MCF 10A (cell line): ENCODE results near the gene KRTAP15-1. TPM values are rescaled to one million over a fixed set of nuclear protein-coding genes. Genes with fewer than 3 reads are reported as not detected.

Source experiments
- BruUV-seq: library from RNA; stranded (reverse); fragments of 400-500 nt; replicated peaks from 2 replicates; lab custom pipeline; 2021; lab: Mats Ljungman, UMichigan
- CTCF ChIA-PET: fragments of 300-600 bp; sonication (Branson Sonifier 250); formaldehyde crosslinking; extraction: SDS; loops from one replicate; lab custom pipeline; 2021; ENCODE audit warnings: antibody characterized with exemption, inconsistent platforms; lab: Yijun Ruan, JAX
- POLR2A ChIA-PET: fragments of 300-600, 350-650 bp; sonication (Branson Sonifier 250); formaldehyde crosslinking; extraction: SDS; loops from one replicate; lab custom pipeline; 2020; ENCODE audit warnings: antibody characterized with exemption, inconsistent platforms; lab: Yijun Ruan, JAX
- DNase-seq: peaks from one replicate; pipeline ENCODE4 v3.0.0-alpha.2; 2018; ENCODE audit not compliant: unreplicated experiment
- H3K27ac Mint-ChIP-seq: one replicate; pipeline ENCODE4 v1.8.0; 2022; ENCODE audit warnings: mild to moderate bottlenecking, low read depth, mixed read lengths; ENCODE audit not compliant: unreplicated experiment
- H3K27me3 Mint-ChIP-seq: one replicate; pipeline ENCODE4 v1.8.0; 2022; ENCODE audit warnings: mixed read lengths; ENCODE audit not compliant: insufficient read depth, unreplicated experiment
- H3K36me3 Mint-ChIP-seq: one replicate; pipeline ENCODE4 v1.8.0; 2022; ENCODE audit warnings: mild to moderate bottlenecking, moderate library complexity, mixed read lengths; ENCODE audit not compliant: insufficient read depth, unreplicated experiment
- H3K4me1 Mint-ChIP-seq: one replicate; pipeline ENCODE4 v1.8.0; 2022; ENCODE audit warnings: mixed read lengths; ENCODE audit not compliant: insufficient read depth, unreplicated experiment
- H3K4me3 Mint-ChIP-seq: one replicate; pipeline ENCODE4 v1.8.0; 2022; ENCODE audit warnings: mild to moderate bottlenecking, moderate library complexity, mixed read lengths; ENCODE audit not compliant: unreplicated experiment
- H3K9me3 Mint-ChIP-seq: one replicate; pipeline ENCODE4 v1.8.0; 2022; ENCODE audit warnings: mixed read lengths; ENCODE audit not compliant: unreplicated experiment
- CTCF ChIP-seq: fragments of 200-600 bp; IDR thresholded peaks from one replicate; pipeline ENCODE4 v1.8.0; 2022; ENCODE audit warnings: antibody characterized with exemption, mild to moderate bottlenecking; ENCODE audit not compliant: unreplicated experiment
- intact Hi-C: fragments of 100-400 bp; cut with micrococcal nuclease; formaldehyde crosslinking; loops from 2 replicates; pipeline ENCODE4 v1.14.1; 2022
- total RNA-seq: library from RNA; stranded (reverse); gene quantifications from 2 replicates; pipeline ENCODE4 v1.2.3, GENCODE V29; 2022

KRTAP15-1 gene
- total RNA-seq, 1 experiment from 2014 or later: not detected

- CTCF ChIA-PET: no interaction called here
- DNase-seq: no peak
- no peaks in the 10 kb centered on the region for H3K9me3 Mint-ChIP-seq
- POLR2A ChIA-PET: no interaction called here
- no peaks in the 10 kb centered on the region for H3K36me3 Mint-ChIP-seq
- intact Hi-C loops: no loop called here
- no peak overlapping the region for H3K27ac Mint-ChIP-seq
- H3K27me3 Mint-ChIP-seq: peaks cover 23% of the 10 kb centered on the region
- no peaks in the 10 kb centered on the region for H3K4me1 Mint-ChIP-seq
- TF ChIP-seq CTCF: no peak
- no peak overlapping the region for H3K4me3 Mint-ChIP-seq
- BruUV-seq: no TSS peak
These were observed 7.0 kb downstream of the KRTAP15-1 start for GRCh38 chr21:30447056-30447455.

DNA sequence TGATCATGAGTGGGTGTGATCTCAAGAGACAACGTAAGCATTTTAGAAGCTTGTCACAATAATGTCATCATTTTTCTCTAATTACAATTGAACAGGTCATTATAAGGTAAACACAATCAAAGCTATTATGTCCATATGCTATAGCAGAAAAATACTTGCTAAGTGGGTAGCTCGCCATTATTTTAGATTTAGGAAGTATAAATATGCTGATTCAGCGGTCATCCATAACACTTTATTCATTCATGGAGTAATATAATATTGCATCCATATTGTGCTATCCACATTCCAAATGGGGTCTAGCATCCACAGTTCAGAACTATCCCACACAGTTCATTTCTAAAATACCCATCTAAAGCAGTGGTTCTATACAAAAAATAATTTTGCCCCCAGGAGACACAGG, 8.4 kb downstream of the KRTAP15-1 start:
- intact Hi-C loops: no loop called here
- H3K36me3 Mint-ChIP-seq: no peaks in the 10 kb centered on the region
- H3K9me3 Mint-ChIP-seq: no peaks in the 10 kb centered on the region
- H3K27me3 Mint-ChIP-seq: peaks cover 23% of the 10 kb centered on the region
- no peak for DNase-seq
- no peak for TF ChIP-seq CTCF
- POLR2A ChIA-PET: interaction anchor here (0.7 kb wide), 1 partner anchor 25 kb away, joined by 4 read pairs; no protein-coding TSS in a partner anchor
- no peaks in the 10 kb centered on the region for H3K4me1 Mint-ChIP-seq
- no peak overlapping the region for H3K4me3 Mint-ChIP-seq
- CTCF ChIA-PET: interaction anchor here (0.6 to 1.3 kb wide), 2 partner anchors 11 to 108 kb away, joined by 3 read pairs; no protein-coding TSS in a partner anchor
- H3K27ac Mint-ChIP-seq: no peak overlapping the region
- no TSS peak for BruUV-seq

DNA sequence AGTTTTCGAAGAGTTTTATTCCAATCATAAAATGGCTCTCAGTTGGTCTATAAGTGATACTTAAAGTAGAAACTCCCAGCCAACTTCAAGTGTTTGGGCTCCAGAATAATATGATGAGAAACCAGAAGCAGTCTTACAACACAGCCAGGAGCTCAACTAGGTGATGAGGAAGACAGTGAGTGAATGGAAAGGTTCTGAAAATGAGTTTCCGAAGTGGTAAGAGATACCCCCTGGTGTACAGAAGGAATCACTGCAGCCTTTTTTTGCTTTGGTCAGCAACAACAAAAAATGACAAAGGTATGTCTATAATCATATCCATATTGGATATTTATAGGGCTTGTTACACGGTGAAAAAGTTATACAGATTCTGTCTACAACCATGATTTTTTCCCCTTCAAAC, 23.6 kb downstream of the KRTAP15-1 start:
- peak; percentile 29 for DNase-seq
- H3K4me3 Mint-ChIP-seq: no peak overlapping the region
- POLR2A ChIA-PET: no interaction called here
- CTCF ChIA-PET: interaction anchor here (0.5 to 1.6 kb wide), 9 partner anchors 9 to 526 kb away, joined by 3 to 4 read pairs (median 3); no protein-coding TSS in a partner anchor
- H3K9me3 Mint-ChIP-seq: no peaks in the 10 kb centered on the region
- H3K36me3 Mint-ChIP-seq: no peaks in the 10 kb centered on the region
- intact Hi-C loops: no loop called here
- H3K27me3 Mint-ChIP-seq: peaks cover 68% of the 10 kb centered on the region
- BruUV-seq: no TSS peak
- no peaks in the 10 kb centered on the region for H3K4me1 Mint-ChIP-seq
- TF ChIP-seq CTCF: peak; percentile 53
- no peak overlapping the region for H3K27ac Mint-ChIP-seq

DNA sequence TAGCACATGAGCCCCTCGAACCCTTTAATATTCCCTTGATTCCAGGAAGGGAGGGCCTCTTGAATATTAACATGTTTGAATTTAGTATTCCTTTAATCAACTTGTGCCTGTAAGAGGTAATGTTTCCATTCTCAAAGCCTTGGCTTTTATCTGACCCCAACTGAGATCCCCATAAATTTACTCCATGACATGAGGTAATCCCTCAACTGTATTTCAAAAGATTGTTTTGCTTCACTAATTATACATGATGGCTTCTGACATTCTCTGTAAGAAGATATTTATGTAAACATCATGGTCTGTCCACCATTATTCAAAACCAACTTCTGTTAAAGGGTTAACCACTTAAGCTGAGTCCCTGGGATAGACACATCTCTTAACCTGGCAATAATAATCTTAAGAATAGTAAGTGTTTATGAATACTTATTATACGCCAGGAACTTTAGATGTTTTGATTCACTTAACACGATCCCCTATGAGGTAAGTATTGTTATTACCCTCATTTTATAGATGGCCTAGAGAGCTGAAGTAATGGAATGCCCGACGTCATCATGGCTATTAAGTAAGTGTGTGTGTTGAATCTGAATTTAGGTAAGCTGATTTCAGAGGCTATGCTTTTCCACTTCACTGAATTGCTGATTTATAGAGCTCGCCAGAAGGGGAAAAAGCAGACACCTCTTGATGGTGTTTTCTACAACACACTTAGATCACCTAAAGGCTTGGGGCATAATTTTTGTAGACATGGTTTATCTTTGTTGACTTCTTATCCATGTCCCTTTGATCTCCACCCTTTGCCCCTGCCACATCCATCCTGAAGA, 29.0 kb downstream of the KRTAP15-1 start:
- ChIA-PET CTCF (no interaction called here), POLR2A (no interaction called here)
- Mint-ChIP-seq H3K9me3 (no peaks in the 10 kb centered on the region), H3K27ac (no peak overlapping the region), H3K4me3 (no peak overlapping the region), H3K4me1 (no peaks in the 10 kb centered on the region), H3K36me3 (no peaks in the 10 kb centered on the region), H3K27me3 (peaks cover 95% of the 10 kb centered on the region)
- no peak for TF ChIP-seq CTCF
- DNase-seq: no peak
- no TSS peak for BruUV-seq
- intact Hi-C loops: no loop called here
